Psoas muscle (tissue), 8 donors: ENCODE measurements around the gene DUSP16. TPM values are rescaled to one million over a fixed set of nuclear protein-coding genes. Genes with fewer than 3 reads are reported as not detected.
A peak's percentile ranks its signal among the peaks of the same experiment; 100 is the strongest.

ENCODE experiments used
- ATAC-seq, 4 donors: fragments of 200-7000 bp; cut with Tn5 transposase; one replicate each; pipeline ENCODE4 v1.9.1; 2020; ENCODE audit warnings: moderate library complexity in 3 of 4, mild to moderate bottlenecking in 2 of 4
- DNase-seq, 2 donors: peaks; one replicate each; pipeline ENCODE4 v3.0.0-alpha.2; 2020
- H3K27ac ChIP-seq: fragments of 200-600 bp; one replicate; pipeline ENCODE4 v1.8.0; 2022
- H3K27me3 ChIP-seq, 3 donors: fragments of 200-600 bp in 1 of 3; one replicate each; pipeline versions ENCODE4 v1.6.1 to v1.8.0; 2013 to 2022; ENCODE audit warnings: low read length in 2 of 3, mild to moderate bottlenecking in 2 of 3, moderate library complexity in 1 of 3; ENCODE audit not compliant: insufficient read depth in 3 of 3
- H3K36me3 ChIP-seq, 2 donors: fragments of 200-600 bp in 1 of 2; one replicate each; pipeline versions ENCODE4 v1.6.1 to v1.8.0; 2013 to 2022; ENCODE audit warnings: low read depth in 1 of 2, mild to moderate bottlenecking in 1 of 2, moderate library complexity in 1 of 2; ENCODE audit not compliant: insufficient read depth in 1 of 2
- H3K4me1 ChIP-seq: fragments of 200-600 bp; one replicate; pipeline ENCODE4 v1.8.0; 2022
- H3K4me3 ChIP-seq: fragments of 200-600 bp; one replicate; pipeline ENCODE4 v1.8.0; 2022; ENCODE audit warnings: mild to moderate bottlenecking
- H3K9me3 ChIP-seq: fragments of 200-600 bp; one replicate; pipeline ENCODE4 v1.8.0; 2022
- CTCF ChIP-seq: fragments of 200-600 bp; IDR thresholded peaks from one replicate; pipeline ENCODE4 v1.8.0; 2022; ENCODE audit warnings: antibody characterized with exemption
- WGBS, 3 donors: extraction: QIAGEN DNeasy Blood & Tissue Kit; methylation state at CpG; one replicate each; pipeline versions ENCODE4 v1.1.6 to v1.1.7; 2013; 5-methylcytosine and 5-hydroxymethylcytosine counted together
- intact Hi-C, 2 donors: fragments of 100-400 bp; cut with DNase I; formaldehyde crosslinking; loops; one replicate each; pipeline versions ENCODE4 v1.11.0 to v1.14.2; 2022
- polyA plus RNA-seq, 3 donors: library from polyadenylated mRNA; stranded (reverse); fragments of 200-250 nt; gene quantifications; one replicate each; pipeline ENCODE4 v1.2.3, GENCODE V29; 2013
- total RNA-seq, 4 donors: library from RNA; stranded (reverse); fragmentation: NEBNext Ultra II Directional in 2 of 4; extraction: Animal tissue kit (Norgen Biotek cat#: 25700) in 2 of 4; gene quantifications; one replicate each; pipeline versions ENCODE4 v1.2.1 to v1.2.4, GENCODE V29; 2021 to 2023
- donor health status: healthy with polysubstance abuse.
- donor health status: DM: no; HTN: no; CAD: no; lungs with moderate emphysema.
- donor health status: Bipolar disorder and iron deficiency.
- donor health status: healthy.
- donor health status: DM: yes; HTN: yes; CAD: no.
- donor health status: DM: no; HTN: no; CAD: no.
- donor health status: DM: no; HTN: no; CAD: no.
- donor health status: DM: yes; HTN: yes; CAD: no.

The DUSP16 gene
- total and polyA plus RNA-seq, 7 donors, result 3.3 to 23.8 (median 14.2) TPM

GRCh38 chr12:12542964-12543363, 19.7 kb downstream of the DUSP16 start:
- no peak for TF ChIP-seq CTCF
- intact Hi-C loops, result no loop called here
- DNase-seq (no peak), ATAC-seq (peak; percentile 72 to 79 (median 74))
- 37 to 53% (median 47%) methylated on average over 4 of the region's 4 CpGs for WGBS, 3 donors
- Histone ChIP-seq H3K36me3 (no peaks in the 10 kb centered on the region), H3K9me3 (no peaks in the 10 kb centered on the region), H3K4me3 (no peak overlapping the region), H3K27me3 (no peaks in the 10 kb centered on the region), H3K4me1 (peaks cover 20% of the 10 kb centered on the region), H3K27ac (no peak overlapping the region)

GRCh38 chr12:12542286-12542685, 20.4 kb downstream of the DUSP16 start:
- no peak for TF ChIP-seq CTCF
- peaks cover 26% of the 10 kb centered on the region for H3K4me1 ChIP-seq
- H3K36me3 ChIP-seq, result no peaks in the 10 kb centered on the region
- 96 to 99% (median 97%) methylated on average over 5 of the region's 5 CpGs for WGBS, 3 donors
- intact Hi-C loops, result no loop called here
- H3K27me3 ChIP-seq, result no peaks in the 10 kb centered on the region
- H3K27ac ChIP-seq, result no peak overlapping the region
- H3K4me3 ChIP-seq, result no peak overlapping the region
- no peak for DNase-seq
- H3K9me3 ChIP-seq, result no peaks in the 10 kb centered on the region
- ATAC-seq, result no peak

- intact Hi-C loops, result no loop called here
- Histone ChIP-seq H3K27me3 (no peaks in the 10 kb centered on the region), H3K27ac (no peak overlapping the region), H3K9me3 (no peaks in the 10 kb centered on the region), H3K4me1 (peaks cover 26% of the 10 kb centered on the region), H3K4me3 (no peak overlapping the region), H3K36me3 (no peaks in the 10 kb centered on the region)
- WGBS, 3 donors, result 94 to 96% (median 94%) methylated on average over 4 of the region's 4 CpGs
- DNase-seq, result no peak
- no peak for TF ChIP-seq CTCF
- no peak for ATAC-seq
Measured at GRCh38 chr12:12541782-12542181, 20.9 kb downstream of the DUSP16 start.

- Histone ChIP-seq H3K27ac (no peak overlapping the region), H3K9me3 (no peaks in the 10 kb centered on the region), H3K27me3 (no peaks in the 10 kb centered on the region), H3K4me3 (no peak overlapping the region), H3K36me3 (no peaks in the 10 kb centered on the region), H3K4me1 (peaks cover 35% of the 10 kb centered on the region)
- ATAC-seq (no peak), DNase-seq (no peak)
- TF ChIP-seq CTCF, result no peak
- WGBS, 3 donors, result 81 to 90% (median 83%) methylated on average over 5 of the region's 5 CpGs
- intact Hi-C loops, result no loop called here
Measured at GRCh38 chr12:12540261-12541013, 22.2 kb downstream of the DUSP16 start.
